Ramos (cell line): ENCODE measurements around the gene CENPX.

Experiments used
- in situ Hi-C: fragments of 300-500 bp; cut with MboI; formaldehyde crosslinking; loops from one replicate; pipeline ENCODE4 v1.14.3; 2022; ENCODE audit warnings: low sequenced_read_pairs; ENCODE audit not compliant: unreplicated experiment

Gene CENPX

GRCh38 chr17:82028246-82028645 is 5.6 kb upstream of the CENPX start:
- in situ Hi-C loops, result no loop called here

GRCh38 chr17:82025401-82026107 is 2.9 kb upstream of the CENPX start:
- in situ Hi-C loops, result no loop called here

GRCh38 chr17:82024859-82025258 is 2.2 kb upstream of the CENPX start:
- in situ Hi-C loops, result loop anchor here (5.0 kb wide), 1 partner anchor 68 kb away; no protein-coding TSS in a partner anchor

- in situ Hi-C loops, result loop anchor here (5.0 kb wide), 1 partner anchor 66 kb away; no protein-coding TSS in a partner anchor
These were observed 966 bp upstream of the CENPX start for GRCh38 chr17:82023447-82024241.

GRCh38 chr17:82022981-82023446 is 336 bp upstream of the CENPX start, which contains the start of gene LRRC45:
Gene LRRC45 (plus strand): TSS chr17:82023305. CDS start chr17:82023644, 339 bp downstream.
- in situ Hi-C loops, result loop anchor here (5.0 kb wide), 1 partner anchor 66 kb away; no protein-coding TSS in a partner anchor

- in situ Hi-C loops, result loop anchor here (5.0 kb wide), 1 partner anchor 65 kb away; no protein-coding TSS in a partner anchor
These were observed 773 bp downstream of the CENPX start for GRCh38 chr17:82021900-82022309.

GRCh38 chr17:82021107-82021899 is 1.4 kb downstream of the CENPX start:
- in situ Hi-C loops, result loop anchor here (5.0 kb wide), 1 partner anchor 64 kb away; no protein-coding TSS in a partner anchor

GRCh38 chr17:82020572-82021106 is 2.0 kb downstream of the CENPX start:
- in situ Hi-C loops, result loop anchor here (5.0 kb wide), 1 partner anchor 63 kb away; no protein-coding TSS in a partner anchor

GRCh38 chr17:82019690-82020571 is 2.7 kb downstream of the CENPX start:
- in situ Hi-C loops, result loop anchor here (5.0 kb wide), 1 partner anchor 63 kb away; no protein-coding TSS in a partner anchor

- in situ Hi-C loops, result no loop called here
These were observed 3.5 kb downstream of the CENPX start for GRCh38 chr17:82018989-82019689.

GRCh38 chr17:82018152-82018988 is 4.3 kb downstream of the CENPX start:
- in situ Hi-C loops, result no loop called here

- in situ Hi-C loops, result no loop called here
These were observed 5.0 kb downstream of the CENPX start for GRCh38 chr17:82017612-82018151.

- in situ Hi-C loops, result no loop called here
These were observed 5.7 kb downstream of the CENPX start for GRCh38 chr17:82016875-82017459.

GRCh38 chr17:82016061-82016874 is 6.4 kb downstream of the CENPX start:
- in situ Hi-C loops, result no loop called here

- in situ Hi-C loops, result no loop called here
These were observed 7.2 kb downstream of the CENPX start for GRCh38 chr17:82015311-82015971.

GRCh38 chr17:82014971-82015310 is 7.7 kb downstream of the CENPX start:
- in situ Hi-C loops, result no loop called here
